HepG2 (cell line): ENCODE results near the gene TAF9B. TPM values are rescaled to one million over a fixed set of nuclear protein-coding genes. Genes with fewer than 3 reads are reported as not detected.

ENCODE experiments used
- GATAD1 ChIP-seq: IDR thresholded peaks from 2 replicates; pipeline ENCODE4 v1.6.1; 2016; ENCODE audit warnings: missing genetic modification reagents, missing compliant biosample characterization
- HINFP ChIP-seq: sonication (generic); formaldehyde crosslinking; IDR thresholded peaks from 2 replicates; pipeline ENCODE4 v1.4.0; 2020; ENCODE audit warnings: low read depth, mild to moderate bottlenecking, missing genetic modification reagents
- KLF6 ChIP-seq: IDR thresholded peaks from 2 replicates; pipeline ENCODE4 v1.8.0; 2016; ENCODE audit warnings: missing biosample characterization, missing genetic modification reagents
- NCOR1 ChIP-seq: fragments of 200-600 bp; sonication (generic); IDR thresholded peaks from 2 replicates; pipeline ENCODE4 v1.7.0; 2017; ENCODE audit warnings: antibody characterized with exemption, low read length, borderline replicate concordance
- PHF5A ChIP-seq: IDR thresholded peaks from one replicate; pipeline ENCODE4 v1.6.1; 2018; ENCODE audit warnings: low read depth, missing genetic modification reagents; ENCODE audit not compliant: unreplicated experiment
- SSRP1 ChIP-seq: IDR thresholded peaks from 2 replicates; pipeline ENCODE4 v1.6.1; 2016; ENCODE audit warnings: control low read depth
- TGIF2 ChIP-seq: IDR thresholded peaks from 2 replicates; pipeline ENCODE4 v1.6.1; 2016; ENCODE audit warnings: control low read depth, missing compliant biosample characterization
- ZNF12 ChIP-seq: sonication (generic); formaldehyde crosslinking; IDR thresholded peaks from 2 replicates; pipeline ENCODE4 v1.5.0; 2020; ENCODE audit warnings: missing genetic modification reagents
- ZNF24 ChIP-seq: fragments of 450-650 bp; IDR thresholded peaks from 2 replicates; pipeline ENCODE4 v1.6.1; 2017; ENCODE audit warnings: antibody characterized with exemption, mild to moderate bottlenecking
- ZNF354B ChIP-seq: sonication (generic); formaldehyde crosslinking; IDR thresholded peaks from 2 replicates; pipeline ENCODE4 v1.8.0; 2022; ENCODE audit warnings: mild to moderate bottlenecking, missing genetic modification reagents
- polyA plus RNA-seq, 8 experiments: library from polyadenylated mRNA; depleted of rRNA in 3 of 8; stranded (reverse) in 7 of 8; unstranded in 1 of 8; fragments of >200 nt; fragmentation: Illumina TruSeq in 4 of 8; extraction: Trizol in 4 of 8; gene quantifications; 2 replicates each; pipeline versions ENCODE4 v1.2.1 to v1.2.3, GENCODE V29; 2011 to 2016; ENCODE audit warnings: low read depth in 4 of 8, missing spikeins in 1 of 8, mixed read lengths in 1 of 8; ENCODE audit not compliant: insufficient read depth in 1 of 8
- total RNA-seq, 5 experiments: library from RNA; depleted of rRNA; stranded (reverse); fragments of >200 nt; fragmentation: Illumina TruSeq; extraction: Trizol; gene quantifications; 2 replicates each; pipeline ENCODE4 v1.2.3, GENCODE V29; 2016; ENCODE audit warnings: low read depth in 1 of 5
- TF ChIP-seq, protein P1 (sequence below): sonication (generic); formaldehyde crosslinking; IDR thresholded peaks from 2 replicates; pipeline ENCODE4 v1.9.0; 2021; ENCODE audit warnings: missing genetic modification reagents, borderline replicate concordance
- TF ChIP-seq, protein P2 (sequence below): sonication (generic); formaldehyde crosslinking; IDR thresholded peaks from 2 replicates; pipeline ENCODE4 v1.9.0; 2021; ENCODE audit warnings: missing genetic modification reagents, borderline replicate concordance
- TF ChIP-seq, protein P3 (sequence below): sonication (generic); formaldehyde crosslinking; IDR thresholded peaks from 2 replicates; pipeline ENCODE4 v1.8.1; 2023; ENCODE audit warnings: mild to moderate bottlenecking, inconsistent platforms, moderate library complexity, missing genetic modification reagents, borderline replicate concordance
- TF ChIP-seq, protein P4 (sequence below): IDR thresholded peaks from 2 replicates; pipeline ENCODE4 v1.6.1; 2018; ENCODE audit warnings: missing genetic modification reagents, mild to moderate bottlenecking, missing compliant biosample characterization
- TF ChIP-seq, protein P5 (sequence below): sonication (generic); formaldehyde crosslinking; IDR thresholded peaks from 2 replicates; pipeline ENCODE4 v1.4.0; 2020; ENCODE audit warnings: missing genetic modification reagents
- TF ChIP-seq, protein P6 (sequence below): sonication (generic); formaldehyde crosslinking; IDR thresholded peaks from 2 replicates; pipeline ENCODE4 v1.4.0; 2020; ENCODE audit warnings: missing genetic modification reagents

Gene TAF9B
- total and polyA plus RNA-seq, 2 of the 13 experiments (the other 11 are each of a cell fraction or from before 2014, with no cell fraction given): 10.8 to 15.2 TPM

GRCh38 chrX:78103623-78104446 is 35.6 kb downstream of the TAF9B start, which contains the start of gene PGK1 (continued):
- TF ChIP-seq, protein P1, sequence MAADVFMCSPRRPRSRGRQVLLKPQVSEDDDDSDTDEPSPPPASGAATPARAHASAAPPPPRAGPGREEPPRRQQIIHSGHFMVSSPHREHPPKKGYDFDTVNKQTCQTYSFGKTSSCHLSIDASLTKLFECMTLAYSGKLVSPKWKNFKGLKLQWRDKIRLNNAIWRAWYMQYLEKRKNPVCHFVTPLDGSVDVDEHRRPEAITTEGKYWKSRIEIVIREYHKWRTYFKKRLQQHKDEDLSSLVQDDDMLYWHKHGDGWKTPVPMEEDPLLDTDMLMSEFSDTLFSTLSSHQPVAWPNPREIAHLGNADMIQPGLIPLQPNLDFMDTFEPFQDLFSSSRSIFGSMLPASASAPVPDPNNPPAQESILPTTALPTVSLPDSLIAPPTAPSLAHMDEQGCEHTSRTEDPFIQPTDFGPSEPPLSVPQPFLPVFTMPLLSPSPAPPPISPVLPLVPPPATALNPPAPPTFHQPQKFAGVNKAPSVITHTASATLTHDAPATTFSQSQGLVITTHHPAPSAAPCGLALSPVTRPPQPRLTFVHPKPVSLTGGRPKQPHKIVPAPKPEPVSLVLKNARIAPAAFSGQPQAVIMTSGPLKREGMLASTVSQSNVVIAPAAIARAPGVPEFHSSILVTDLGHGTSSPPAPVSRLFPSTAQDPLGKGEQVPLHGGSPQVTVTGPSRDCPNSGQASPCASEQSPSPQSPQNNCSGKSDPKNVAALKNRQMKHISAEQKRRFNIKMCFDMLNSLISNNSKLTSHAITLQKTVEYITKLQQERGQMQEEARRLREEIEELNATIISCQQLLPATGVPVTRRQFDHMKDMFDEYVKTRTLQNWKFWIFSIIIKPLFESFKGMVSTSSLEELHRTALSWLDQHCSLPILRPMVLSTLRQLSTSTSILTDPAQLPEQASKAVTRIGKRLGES (CRISPR knock-in tag): no peak
- TF ChIP-seq ZNF24 (no peak), GATAD1 (peak; percentile 83), SSRP1 (CRISPR knock-in tag) (no peak), TGIF2 (CRISPR knock-in tag) (no peak), HINFP (CRISPR knock-in tag) (peak; percentile 92), ZNF354B (CRISPR knock-in tag) (no peak), ZNF12 (peak; percentile 36; the same call in 1 of the 2 replicates), PHF5A (no peak), KLF6 (CRISPR knock-in tag) (no peak), NCOR1 (peak; percentile 18; the same call in 1 of the 2 replicates)
- TF ChIP-seq, protein P2, sequence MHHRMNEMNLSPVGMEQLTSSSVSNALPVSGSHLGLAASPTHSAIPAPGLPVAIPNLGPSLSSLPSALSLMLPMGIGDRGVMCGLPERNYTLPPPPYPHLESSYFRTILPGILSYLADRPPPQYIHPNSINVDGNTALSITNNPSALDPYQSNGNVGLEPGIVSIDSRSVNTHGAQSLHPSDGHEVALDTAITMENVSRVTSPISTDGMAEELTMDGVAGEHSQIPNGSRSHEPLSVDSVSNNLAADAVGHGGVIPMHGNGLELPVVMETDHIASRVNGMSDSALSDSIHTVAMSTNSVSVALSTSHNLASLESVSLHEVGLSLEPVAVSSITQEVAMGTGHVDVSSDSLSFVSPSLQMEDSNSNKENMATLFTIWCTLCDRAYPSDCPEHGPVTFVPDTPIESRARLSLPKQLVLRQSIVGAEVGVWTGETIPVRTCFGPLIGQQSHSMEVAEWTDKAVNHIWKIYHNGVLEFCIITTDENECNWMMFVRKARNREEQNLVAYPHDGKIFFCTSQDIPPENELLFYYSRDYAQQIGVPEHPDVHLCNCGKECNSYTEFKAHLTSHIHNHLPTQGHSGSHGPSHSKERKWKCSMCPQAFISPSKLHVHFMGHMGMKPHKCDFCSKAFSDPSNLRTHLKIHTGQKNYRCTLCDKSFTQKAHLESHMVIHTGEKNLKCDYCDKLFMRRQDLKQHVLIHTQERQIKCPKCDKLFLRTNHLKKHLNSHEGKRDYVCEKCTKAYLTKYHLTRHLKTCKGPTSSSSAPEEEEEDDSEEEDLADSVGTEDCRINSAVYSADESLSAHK (CRISPR knock-in tag): no peak
- TF ChIP-seq, protein P3, sequence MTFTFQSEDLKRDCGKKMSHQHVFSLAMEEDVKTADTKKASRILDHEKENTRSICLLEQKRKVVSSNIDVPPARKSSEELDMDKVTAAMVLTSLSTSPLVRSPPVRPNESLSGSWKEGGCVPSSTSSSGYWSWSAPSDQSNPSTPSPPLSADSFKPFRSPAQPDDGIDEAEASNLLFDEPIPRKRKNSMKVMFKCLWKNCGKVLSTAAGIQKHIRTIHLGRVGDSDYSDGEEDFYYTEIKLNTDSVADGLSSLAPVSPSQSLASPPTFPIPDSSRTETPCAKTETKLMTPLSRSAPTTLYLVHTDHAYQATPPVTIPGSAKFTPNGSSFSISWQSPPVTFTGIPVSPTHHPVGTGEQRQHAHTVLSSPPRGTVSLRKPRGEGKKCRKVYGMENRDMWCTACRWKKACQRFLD (CRISPR knock-in tag): no peak
- TF ChIP-seq, protein P4, sequence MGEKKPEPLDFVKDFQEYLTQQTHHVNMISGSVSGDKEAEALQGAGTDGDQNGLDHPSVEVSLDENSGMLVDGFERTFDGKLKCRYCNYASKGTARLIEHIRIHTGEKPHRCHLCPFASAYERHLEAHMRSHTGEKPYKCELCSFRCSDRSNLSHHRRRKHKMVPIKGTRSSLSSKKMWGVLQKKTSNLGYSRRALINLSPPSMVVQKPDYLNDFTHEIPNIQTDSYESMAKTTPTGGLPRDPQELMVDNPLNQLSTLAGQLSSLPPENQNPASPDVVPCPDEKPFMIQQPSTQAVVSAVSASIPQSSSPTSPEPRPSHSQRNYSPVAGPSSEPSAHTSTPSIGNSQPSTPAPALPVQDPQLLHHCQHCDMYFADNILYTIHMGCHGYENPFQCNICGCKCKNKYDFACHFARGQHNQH (CRISPR knock-in tag): peak; percentile 73
- TF ChIP-seq, protein P5, sequence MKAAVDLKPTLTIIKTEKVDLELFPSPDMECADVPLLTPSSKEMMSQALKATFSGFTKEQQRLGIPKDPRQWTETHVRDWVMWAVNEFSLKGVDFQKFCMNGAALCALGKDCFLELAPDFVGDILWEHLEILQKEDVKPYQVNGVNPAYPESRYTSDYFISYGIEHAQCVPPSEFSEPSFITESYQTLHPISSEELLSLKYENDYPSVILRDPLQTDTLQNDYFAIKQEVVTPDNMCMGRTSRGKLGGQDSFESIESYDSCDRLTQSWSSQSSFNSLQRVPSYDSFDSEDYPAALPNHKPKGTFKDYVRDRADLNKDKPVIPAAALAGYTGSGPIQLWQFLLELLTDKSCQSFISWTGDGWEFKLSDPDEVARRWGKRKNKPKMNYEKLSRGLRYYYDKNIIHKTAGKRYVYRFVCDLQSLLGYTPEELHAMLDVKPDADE (CRISPR knock-in tag): no peak
- TF ChIP-seq, protein P6, sequence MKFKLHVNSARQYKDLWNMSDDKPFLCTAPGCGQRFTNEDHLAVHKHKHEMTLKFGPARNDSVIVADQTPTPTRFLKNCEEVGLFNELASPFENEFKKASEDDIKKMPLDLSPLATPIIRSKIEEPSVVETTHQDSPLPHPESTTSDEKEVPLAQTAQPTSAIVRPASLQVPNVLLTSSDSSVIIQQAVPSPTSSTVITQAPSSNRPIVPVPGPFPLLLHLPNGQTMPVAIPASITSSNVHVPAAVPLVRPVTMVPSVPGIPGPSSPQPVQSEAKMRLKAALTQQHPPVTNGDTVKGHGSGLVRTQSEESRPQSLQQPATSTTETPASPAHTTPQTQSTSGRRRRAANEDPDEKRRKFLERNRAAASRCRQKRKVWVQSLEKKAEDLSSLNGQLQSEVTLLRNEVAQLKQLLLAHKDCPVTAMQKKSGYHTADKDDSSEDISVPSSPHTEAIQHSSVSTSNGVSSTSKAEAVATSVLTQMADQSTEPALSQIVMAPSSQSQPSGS (CRISPR knock-in tag): 0 out of 2 replicates have a peak, but pooled peaks have one; percentile 32
